ENCODE measurements around the gene TTYH3.

Gene TTYH3

GRCh38 chr7:2651847-2652735 lies 20.3 kb downstream of the TTYH3 start:
- Histone ChIP-seq H3K9ac (ENCODE audit: low read length in 2 of 2) (no peak overlapping the region), H3K4me3 (ENCODE audit: low read length in 2 of 2) (no peak overlapping the region), H3K36me3 (ENCODE audit: control insufficient read depth in 2 of 2, insufficient read depth in 2 of 2, low read length in 2 of 2) (peaks cover 3 to 13% of the 10 kb centered on the region in 2 donors), H3K27ac (ENCODE audit: low read length) (no peak overlapping the region), H3K27me3 (ENCODE audit: control insufficient read depth in 1 of 2, insufficient read depth in 2 of 2, low read length in 2 of 2) (no peaks in the 10 kb centered on the region), H3K4me1 (ENCODE audit: control insufficient read depth, insufficient read depth, low read length) (no peaks in the 10 kb centered on the region), H3K9me3 (ENCODE audit: control insufficient read depth in 2 of 2, low read length in 2 of 2) (no peaks in the 10 kb centered on the region)

- H3K27ac ChIP-seq (ENCODE audit: low read length) = no peak overlapping the region
- no peak overlapping the region for H3K9ac ChIP-seq (ENCODE audit: low read length in 2 of 2)
- no peaks in the 10 kb centered on the region for H3K9me3 ChIP-seq (ENCODE audit: control insufficient read depth in 2 of 2, low read length in 2 of 2)
- H3K27me3 ChIP-seq (ENCODE audit: control insufficient read depth in 1 of 2, insufficient read depth in 2 of 2, low read length in 2 of 2) = no peaks in the 10 kb centered on the region
- no peaks in the 10 kb centered on the region for H3K4me1 ChIP-seq (ENCODE audit: control insufficient read depth, insufficient read depth, low read length)
- H3K4me3 ChIP-seq (ENCODE audit: low read length in 2 of 2) = no peak overlapping the region
- peaks cover 3 to 14% of the 10 kb centered on the region in 2 donors for H3K36me3 ChIP-seq (ENCODE audit: control insufficient read depth in 2 of 2, insufficient read depth in 2 of 2, low read length in 2 of 2)
Measured at GRCh38 chr7:2652736-2653060, 20.9 kb downstream of the TTYH3 start.

GRCh38 chr7:2654059-2654458 lies 22.3 kb downstream of the TTYH3 start:
- no peak overlapping the region for H3K9ac ChIP-seq (ENCODE audit: low read length in 2 of 2)
- no peaks in the 10 kb centered on the region for H3K4me1 ChIP-seq (ENCODE audit: control insufficient read depth, insufficient read depth, low read length)
- no peaks in the 10 kb centered on the region for H3K27me3 ChIP-seq (ENCODE audit: control insufficient read depth in 1 of 2, insufficient read depth in 2 of 2, low read length in 2 of 2)
- H3K4me3 ChIP-seq (ENCODE audit: low read length in 2 of 2) = no peak overlapping the region
- H3K36me3 ChIP-seq (ENCODE audit: control insufficient read depth in 2 of 2, insufficient read depth in 2 of 2, low read length in 2 of 2) = peaks cover 3 to 14% of the 10 kb centered on the region in 2 donors
- H3K9me3 ChIP-seq (ENCODE audit: control insufficient read depth in 2 of 2, low read length in 2 of 2) = no peaks in the 10 kb centered on the region
- H3K27ac ChIP-seq (ENCODE audit: low read length) = no peak overlapping the region

DNA sequence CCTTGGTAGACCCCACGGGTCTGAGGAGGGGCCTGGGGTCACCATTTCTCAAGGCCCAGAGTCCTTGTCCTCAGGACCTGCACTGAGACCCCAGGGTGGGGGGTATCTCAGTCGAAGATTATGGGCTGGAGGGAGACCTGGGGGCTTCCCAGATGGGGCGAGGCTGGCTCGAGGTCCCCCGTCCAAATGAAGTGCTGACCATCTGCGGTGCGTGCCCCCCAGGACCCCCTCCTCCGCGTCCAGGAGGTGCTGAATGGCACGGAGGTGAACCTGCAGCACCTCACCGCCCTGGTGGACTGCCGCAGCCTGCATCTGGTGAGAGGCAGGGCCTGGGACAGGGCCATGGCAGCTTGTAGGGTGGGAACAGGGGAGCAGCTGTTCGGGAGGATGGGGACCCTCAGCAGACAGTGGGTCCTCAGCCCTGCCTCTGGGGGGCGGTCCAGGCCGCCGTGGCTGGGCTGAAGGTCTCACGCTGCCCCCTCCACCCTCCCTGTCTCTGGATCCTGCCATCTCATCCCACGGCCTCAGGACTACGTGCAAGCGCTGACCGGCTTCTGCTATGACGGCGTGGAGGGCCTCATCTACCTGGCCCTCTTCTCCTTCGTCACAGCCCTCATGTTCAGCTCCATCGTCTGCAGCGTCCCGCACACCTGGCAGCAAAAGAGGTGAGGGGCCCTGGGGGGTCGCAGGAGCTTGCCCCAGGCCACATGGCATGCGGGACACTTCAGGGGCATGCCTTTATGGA lies 24.3 kb downstream of the TTYH3 start:
- no peak overlapping the region for H3K4me3 ChIP-seq (ENCODE audit: low read length in 2 of 2)
- H3K9ac ChIP-seq (ENCODE audit: low read length in 2 of 2) = no peak overlapping the region
- H3K9me3 ChIP-seq (ENCODE audit: control insufficient read depth in 2 of 2, low read length in 2 of 2) = no peaks in the 10 kb centered on the region
- no peak overlapping the region for H3K27ac ChIP-seq (ENCODE audit: low read length)
- H3K27me3 ChIP-seq (ENCODE audit: control insufficient read depth in 1 of 2, insufficient read depth in 2 of 2, low read length in 2 of 2) = no peaks in the 10 kb centered on the region
- H3K36me3 ChIP-seq (ENCODE audit: control insufficient read depth in 2 of 2, insufficient read depth in 2 of 2, low read length in 2 of 2) = peaks cover 3 to 14% of the 10 kb centered on the region in 2 donors
- H3K4me1 ChIP-seq (ENCODE audit: control insufficient read depth, insufficient read depth, low read length) = no peaks in the 10 kb centered on the region

DNA sequence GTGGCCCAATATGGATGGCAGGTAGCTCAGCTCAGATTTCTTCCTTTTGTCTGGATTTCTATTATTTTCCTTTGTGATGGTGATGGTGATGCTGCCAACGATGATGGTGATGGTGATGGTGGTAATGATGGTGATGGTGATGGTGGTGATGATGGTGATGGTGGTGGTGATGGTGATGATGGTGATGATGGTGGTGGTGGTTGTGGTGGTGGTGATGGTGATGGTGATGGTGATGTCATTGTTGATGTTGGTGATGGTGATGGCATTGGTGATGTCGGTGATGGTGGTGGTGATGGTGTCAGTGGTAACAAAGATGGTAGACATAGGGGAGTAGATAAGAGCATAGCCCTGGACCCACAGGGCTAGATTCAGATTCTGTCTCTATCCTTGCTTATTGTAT lies 25.4 kb downstream of the TTYH3 start:
- Histone ChIP-seq H3K4me1 (ENCODE audit: control insufficient read depth, insufficient read depth, low read length) (no peaks in the 10 kb centered on the region), H3K4me3 (ENCODE audit: low read length in 2 of 2) (no peak overlapping the region), H3K9ac (ENCODE audit: low read length in 2 of 2) (no peak overlapping the region), H3K27ac (ENCODE audit: low read length) (no peak overlapping the region), H3K27me3 (ENCODE audit: control insufficient read depth in 1 of 2, insufficient read depth in 2 of 2, low read length in 2 of 2) (no peaks in the 10 kb centered on the region), H3K36me3 (ENCODE audit: control insufficient read depth in 2 of 2, insufficient read depth in 2 of 2, low read length in 2 of 2) (peaks cover 0 to 11% of the 10 kb centered on the region in 2 donors), H3K9me3 (ENCODE audit: control insufficient read depth in 2 of 2, low read length in 2 of 2) (no peaks in the 10 kb centered on the region)

GRCh38 chr7:2657920-2658671 lies 26.3 kb downstream of the TTYH3 start:
- Histone ChIP-seq H3K4me3 (ENCODE audit: low read length in 2 of 2) (no peak overlapping the region), H3K27ac (ENCODE audit: low read length) (no peak overlapping the region), H3K9ac (ENCODE audit: low read length in 2 of 2) (no peak overlapping the region), H3K36me3 (ENCODE audit: control insufficient read depth in 2 of 2, insufficient read depth in 2 of 2, low read length in 2 of 2) (peaks cover 0 to 11% of the 10 kb centered on the region in 2 donors), H3K27me3 (ENCODE audit: control insufficient read depth in 1 of 2, insufficient read depth in 2 of 2, low read length in 2 of 2) (no peaks in the 10 kb centered on the region), H3K4me1 (ENCODE audit: control insufficient read depth, insufficient read depth, low read length) (peaks cover 3% of the 10 kb centered on the region), H3K9me3 (ENCODE audit: control insufficient read depth in 2 of 2, low read length in 2 of 2) (no peaks in the 10 kb centered on the region)

DNA sequence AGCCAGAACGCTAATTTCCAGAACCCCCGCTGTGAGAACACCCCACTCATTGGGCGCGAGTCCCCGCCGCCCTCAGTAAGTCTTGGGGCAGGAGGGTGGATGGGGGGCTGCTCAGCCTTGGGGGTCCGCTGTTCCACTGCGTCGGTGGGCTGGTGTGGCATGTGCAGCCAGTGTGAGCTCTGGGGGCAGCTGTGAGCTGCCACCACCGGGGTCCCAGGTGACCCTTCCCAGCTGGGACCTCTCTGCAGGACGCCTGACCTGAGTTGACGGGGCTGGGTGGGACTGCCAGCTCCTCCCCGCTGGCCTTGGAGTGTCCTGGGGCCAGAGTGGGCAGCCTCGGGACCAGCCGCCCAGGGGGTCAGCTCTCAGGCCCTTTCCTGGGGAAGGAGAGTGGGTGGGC lies 27.2 kb downstream of the TTYH3 start:
- Histone ChIP-seq H3K9ac (ENCODE audit: low read length in 2 of 2) (no peak overlapping the region), H3K27me3 (ENCODE audit: control insufficient read depth in 1 of 2, insufficient read depth in 2 of 2, low read length in 2 of 2) (no peaks in the 10 kb centered on the region), H3K4me3 (ENCODE audit: low read length in 2 of 2) (no peak overlapping the region), H3K4me1 (ENCODE audit: control insufficient read depth, insufficient read depth, low read length) (peaks cover 5% of the 10 kb centered on the region), H3K36me3 (ENCODE audit: control insufficient read depth in 2 of 2, insufficient read depth in 2 of 2, low read length in 2 of 2) (peaks cover 0 to 11% of the 10 kb centered on the region in 2 donors), H3K9me3 (ENCODE audit: control insufficient read depth in 2 of 2, low read length in 2 of 2) (no peaks in the 10 kb centered on the region), H3K27ac (ENCODE audit: low read length) (no peak overlapping the region)

- Histone ChIP-seq H3K4me3 (ENCODE audit: low read length in 2 of 2) (no peak overlapping the region), H3K9ac (ENCODE audit: low read length in 2 of 2) (no peak overlapping the region), H3K27me3 (ENCODE audit: control insufficient read depth in 1 of 2, insufficient read depth in 2 of 2, low read length in 2 of 2) (no peaks in the 10 kb centered on the region), H3K9me3 (ENCODE audit: control insufficient read depth in 2 of 2, low read length in 2 of 2) (no peaks in the 10 kb centered on the region), H3K36me3 (ENCODE audit: control insufficient read depth in 2 of 2, insufficient read depth in 2 of 2, low read length in 2 of 2) (peaks cover 0 to 11% of the 10 kb centered on the region in 2 donors), H3K4me1 (ENCODE audit: control insufficient read depth, insufficient read depth, low read length) (peaks cover 5% of the 10 kb centered on the region), H3K27ac (ENCODE audit: low read length) (no peak overlapping the region)
Measured at GRCh38 chr7:2659556-2660358, 28.0 kb downstream of the TTYH3 start.

DNA sequence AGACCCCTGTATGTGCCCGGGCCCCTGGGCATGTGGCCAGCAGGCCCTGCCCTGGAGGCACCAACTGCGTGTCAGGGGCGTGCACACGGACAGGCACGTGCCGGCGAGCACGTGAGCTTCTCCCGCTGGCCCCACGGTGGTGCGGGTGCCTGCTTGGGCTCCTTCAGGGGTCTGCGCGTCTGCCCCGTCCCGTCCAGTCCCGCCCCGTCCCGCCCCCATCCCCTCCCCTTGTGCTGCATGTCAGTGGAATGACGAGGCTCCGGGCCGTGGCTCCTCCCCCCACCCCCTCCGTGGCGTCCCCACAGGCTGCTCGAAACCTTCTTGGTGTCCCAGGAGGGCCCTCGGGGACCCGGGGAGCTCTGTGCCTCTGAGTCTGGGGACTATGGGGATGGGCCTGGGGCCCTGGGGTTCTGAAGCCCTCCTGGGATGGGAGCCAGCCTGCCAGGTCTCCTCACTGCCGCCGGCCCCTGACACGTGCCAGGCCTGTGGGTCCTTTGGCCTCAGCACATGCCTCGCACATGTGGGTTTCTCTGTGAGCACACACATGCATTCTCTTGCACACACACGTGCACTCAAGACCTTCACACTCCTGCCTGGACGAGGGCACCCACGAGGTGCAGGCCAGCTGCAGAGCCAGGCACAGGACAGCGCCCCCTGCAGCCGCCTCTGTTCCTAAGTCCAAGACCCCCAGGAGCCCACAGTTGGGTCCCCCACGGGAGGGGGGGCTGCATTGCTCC lies 28.7 kb downstream of the TTYH3 start:
- no peak overlapping the region for H3K9ac ChIP-seq (ENCODE audit: low read length in 2 of 2)
- no peak overlapping the region for H3K4me3 ChIP-seq (ENCODE audit: low read length in 2 of 2)
- H3K4me1 ChIP-seq (ENCODE audit: control insufficient read depth, insufficient read depth, low read length) = peaks cover 5% of the 10 kb centered on the region
- peaks cover 0 to 11% of the 10 kb centered on the region in 2 donors for H3K36me3 ChIP-seq (ENCODE audit: control insufficient read depth in 2 of 2, insufficient read depth in 2 of 2, low read length in 2 of 2)
- no peaks in the 10 kb centered on the region for H3K9me3 ChIP-seq (ENCODE audit: control insufficient read depth in 2 of 2, low read length in 2 of 2)
- H3K27me3 ChIP-seq (ENCODE audit: control insufficient read depth in 1 of 2, insufficient read depth in 2 of 2, low read length in 2 of 2) = no peaks in the 10 kb centered on the region
- H3K27ac ChIP-seq (ENCODE audit: low read length) = no peak overlapping the region
